NCI-H1694 treated with DMSO at 0.1 percent for 48 hours (cell line): ENCODE results near the gene PRELID1.
A peak's percentile ranks its signal among the peaks of the same experiment; 100 is the strongest.
"Not testable (repeated sequence)": the region's sequence is repeated elsewhere in the genome, so short reads cannot be mapped to it uniquely, and the experiment has no call there.

Source experiments
- DNase-seq: peaks from one replicate; lab custom pipeline; 2025; lab: John Stamatoyannopoulos, UW

PRELID1 gene

GRCh38 chr5:177300236-177300880 is 3.2 kb upstream of the PRELID1 start:
- no peak for DNase-seq

- DNase-seq = no peak
These were observed 2.6 kb upstream of the PRELID1 start for GRCh38 chr5:177300951-177301350.

GRCh38 chr5:177301503-177302165 is 2.0 kb upstream of the PRELID1 start:
- no peak for DNase-seq

- DNase-seq = no peak
These were observed 1.1 kb upstream of the PRELID1 start for GRCh38 chr5:177302354-177303110.

GRCh38 chr5:177303925-177304391 is 359 bp downstream of the PRELID1 start:
- no peak for DNase-seq

- DNase-seq = no peak
These were observed 957 bp downstream of the PRELID1 start for GRCh38 chr5:177304392-177305119.

- not testable (repeated sequence) for DNase-seq
These were observed 2.6 kb downstream of the PRELID1 start for GRCh38 chr5:177306103-177306640.

- no peak for DNase-seq
These were observed 3.3 kb downstream of the PRELID1 start for GRCh38 chr5:177306674-177307543.

- DNase-seq = no peak
These were observed 4.2 kb downstream of the PRELID1 start for GRCh38 chr5:177307544-177308363.

GRCh38 chr5:177308740-177309139 is 5.1 kb downstream of the PRELID1 start:
- DNase-seq = no peak

- DNase-seq = peak; percentile 20
These were observed 6.0 kb downstream of the PRELID1 start for GRCh38 chr5:177309351-177310191.

GRCh38 chr5:177310332-177310731 is 6.7 kb downstream of the PRELID1 start:
- DNase-seq = no peak

GRCh38 chr5:177310757-177311391 is 7.3 kb downstream of the PRELID1 start:
- DNase-seq = no peak

GRCh38 chr5:177311392-177311722 is 7.8 kb downstream of the PRELID1 start:
- no peak for DNase-seq

GRCh38 chr5:177311723-177312648 is 8.4 kb downstream of the PRELID1 start, which contains the start of gene MXD3:
Gene MXD3, minus strand, starts transcription at chr5:177311898. Its CDS starts 68 bp downstream, at chr5:177311830.
- peak; percentile 91 for DNase-seq

- no peak for DNase-seq
These were observed 9.1 kb downstream of the PRELID1 start for GRCh38 chr5:177312649-177313181.

- no peak for DNase-seq
These were observed 10.1 kb downstream of the PRELID1 start for GRCh38 chr5:177313561-177314259.
